Measurements from ENCODE around the gene CCDC107.
A peak's percentile ranks its signal among the peaks of the same experiment; 100 is the strongest.

Gene CCDC107

DNA sequence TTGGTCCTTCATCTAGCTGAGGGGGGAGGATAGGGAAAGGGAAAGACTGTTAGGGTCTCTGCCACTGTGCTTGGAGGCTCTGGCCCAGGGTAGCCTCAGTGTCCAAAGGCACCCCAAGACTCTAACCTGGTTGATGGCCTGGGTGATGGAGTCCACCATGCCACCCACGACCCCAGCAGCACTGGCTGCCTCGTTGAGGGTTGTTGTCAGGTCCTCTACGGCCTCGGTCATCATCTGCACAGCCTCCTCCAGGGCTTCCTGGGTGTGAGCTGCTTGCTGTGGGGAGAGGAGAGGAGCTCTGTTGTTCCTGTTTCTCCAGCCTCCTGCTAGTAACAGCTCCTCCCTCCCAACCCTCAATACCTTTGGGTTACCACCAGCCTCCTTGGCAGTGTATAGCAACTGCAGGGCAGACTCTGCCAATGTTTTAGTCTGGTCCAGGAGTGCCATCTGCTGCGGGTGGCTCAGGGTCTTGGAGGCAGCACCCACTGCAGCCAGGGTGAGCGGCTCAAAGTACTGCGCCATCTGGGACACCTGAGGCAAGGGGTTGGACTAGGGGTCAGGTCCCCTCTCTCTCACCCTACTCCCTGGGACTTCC lies 47.8 kb downstream of the CCDC107 start:
- H3K27ac ChIP-seq (ENCODE audit: low read depth, low read length) = no peak overlapping the region

GRCh38 chr9:35706951-35707350 lies 48.9 kb downstream of the CCDC107 start:
- Histone ChIP-seq H3K27ac (ENCODE audit: low read depth, low read length) (no peak overlapping the region), H3K27me3 (ENCODE audit: control insufficient read depth, insufficient read depth, low read length) (no peaks in the 10 kb centered on the region), H3K4me3 (ENCODE audit: low read length) (no peak overlapping the region), H3K4me1 (ENCODE audit: control insufficient read depth, insufficient read depth, low read length) (no peaks in the 10 kb centered on the region), H3K36me3 (ENCODE audit: control insufficient read depth, insufficient read depth, low read length) (peaks cover 84% of the 10 kb centered on the region), H3K9ac (ENCODE audit: low read length) (no peak overlapping the region)

More for the DNA sequence above, 47.8 kb downstream of the CCDC107 start:
- Histone ChIP-seq H3K27me3 (ENCODE audit: control insufficient read depth, insufficient read depth, low read length) (no peaks in the 10 kb centered on the region), H3K9ac (ENCODE audit: low read length) (no peak overlapping the region), H3K36me3 (ENCODE audit: control insufficient read depth, insufficient read depth, low read length) (peaks cover 83% of the 10 kb centered on the region), H3K4me1 (ENCODE audit: control insufficient read depth, insufficient read depth, low read length) (no peaks in the 10 kb centered on the region), H3K4me3 (ENCODE audit: low read length) (no peak overlapping the region)

GRCh38 chr9:35708146-35708545 lies 50.1 kb downstream of the CCDC107 start:
- Histone ChIP-seq H3K36me3 (ENCODE audit: control insufficient read depth, insufficient read depth, low read length) (peaks cover 83% of the 10 kb centered on the region), H3K9ac (ENCODE audit: low read length) (peak overlapping the region; percentile 32), H3K4me1 (ENCODE audit: control insufficient read depth, insufficient read depth, low read length) (no peaks in the 10 kb centered on the region), H3K4me3 (ENCODE audit: low read length) (no peak overlapping the region), H3K27me3 (ENCODE audit: control insufficient read depth, insufficient read depth, low read length) (no peaks in the 10 kb centered on the region), H3K27ac (ENCODE audit: low read depth, low read length) (no peak overlapping the region)

- Histone ChIP-seq H3K27me3 (ENCODE audit: control insufficient read depth, insufficient read depth, low read length) (no peaks in the 10 kb centered on the region), H3K9ac (ENCODE audit: low read length) (no peak overlapping the region), H3K27ac (ENCODE audit: low read depth, low read length) (no peak overlapping the region), H3K36me3 (ENCODE audit: control insufficient read depth, insufficient read depth, low read length) (peaks cover 77% of the 10 kb centered on the region), H3K4me1 (ENCODE audit: control insufficient read depth, insufficient read depth, low read length) (no peaks in the 10 kb centered on the region), H3K4me3 (ENCODE audit: low read length) (no peak overlapping the region)
Measured at GRCh38 chr9:35710818-35711500, 52.9 kb downstream of the CCDC107 start.

All from rectal smooth muscle tissue (tissue), 1 donor.